HG03039 (cell line): ENCODE measurements around the gene SLC41A3.
"Not testable (repeated sequence)": the region's sequence is repeated elsewhere in the genome, so short reads cannot be mapped to it uniquely, and the experiment has no call there.

Experiments used
- ATAC-seq: cut with Tn5 transposase; IDR thresholded peaks from one replicate; pipeline ENCODE4 v1.9.1; 2021; ENCODE audit warnings: mild to moderate bottlenecking, moderate library complexity; ENCODE audit not compliant: unreplicated experiment

The SLC41A3 gene

GRCh38 chr3:126083511-126083912 is 412 bp downstream of the SLC41A3 start:
- ATAC-seq: peak; percentile 27

- ATAC-seq: no peak
These were observed 832 bp downstream of the SLC41A3 start for GRCh38 chr3:126083138-126083445.

GRCh38 chr3:126082362-126083137 is 1.4 kb downstream of the SLC41A3 start:
- no peak for ATAC-seq

- no peak for ATAC-seq
These were observed 2.1 kb downstream of the SLC41A3 start for GRCh38 chr3:126081618-126082361.

GRCh38 chr3:126080970-126081369 is 3.0 kb downstream of the SLC41A3 start:
- no peak for ATAC-seq

GRCh38 chr3:126078866-126079265 is 5.1 kb downstream of the SLC41A3 start:
- no peak for ATAC-seq

- no peak for ATAC-seq
These were observed 6.2 kb downstream of the SLC41A3 start for GRCh38 chr3:126077754-126078153.

GRCh38 chr3:126076140-126076539 is 7.8 kb downstream of the SLC41A3 start:
- ATAC-seq: no peak

- ATAC-seq: no peak
These were observed 13.8 kb downstream of the SLC41A3 start for GRCh38 chr3:126070146-126070545.

GRCh38 chr3:126067959-126068358 is 16.0 kb downstream of the SLC41A3 start:
- no peak for ATAC-seq

- ATAC-seq: not testable (repeated sequence)
These were observed 17.2 kb downstream of the SLC41A3 start for GRCh38 chr3:126066676-126067075.

- no peak for ATAC-seq
These were observed 18.0 kb downstream of the SLC41A3 start for GRCh38 chr3:126065876-126066275.

GRCh38 chr3:126064627-126065258 is 19.2 kb downstream of the SLC41A3 start:
- no peak for ATAC-seq

- no peak for ATAC-seq
These were observed 20.5 kb downstream of the SLC41A3 start for GRCh38 chr3:126063358-126063965.

- ATAC-seq: no peak
These were observed 22.5 kb downstream of the SLC41A3 start for GRCh38 chr3:126061301-126062032.

GRCh38 chr3:126060613-126061145 is 23.2 kb downstream of the SLC41A3 start:
- ATAC-seq: no peak

GRCh38 chr3:126058666-126059065 is 25.3 kb downstream of the SLC41A3 start:
- ATAC-seq: no peak

GRCh38 chr3:126057936-126058335 is 26.0 kb downstream of the SLC41A3 start:
- ATAC-seq: no peak

GRCh38 chr3:126057501-126057819 is 26.5 kb downstream of the SLC41A3 start:
- no peak for ATAC-seq

- no peak for ATAC-seq
These were observed 27.0 kb downstream of the SLC41A3 start for GRCh38 chr3:126056681-126057500.
